ENCODE data around the gene ARID5A. TPM values are rescaled to one million over a fixed set of nuclear protein-coding genes. Genes with fewer than 3 reads are reported as not detected.

ARID5A gene
- total and polyA plus RNA-seq, 4 donors, result 12.5 to 61.9 (median 28.4) TPM

- ATAC-seq (ENCODE audit: insufficient read depth, low FRiP score) (no peak), DNase-seq (no peak)
- Histone ChIP-seq H3K9ac (ENCODE audit: insufficient read depth in 1 of 2, low read length in 2 of 2) (no peak overlapping the region), H3K27me3 (ENCODE audit: control insufficient read depth in 3 of 3, insufficient read depth in 3 of 3, low read length in 2 of 3) (no peaks in the 10 kb centered on the region), H3K27ac (ENCODE audit: low read depth in 1 of 2, low read length in 1 of 2) (no peak overlapping the region), H3K4me3 (no peak overlapping the region), H3K4me1 (ENCODE audit: control insufficient read depth in 5 of 5, insufficient read depth in 5 of 5, low read length in 5 of 5) (peaks cover 0 to 4% (median 0%) of the 10 kb centered on the region in 5 donors), H3K36me3 (ENCODE audit: control insufficient read depth in 4 of 4, insufficient read depth in 4 of 4, low read length in 4 of 4) (no peaks in the 10 kb centered on the region), H3K9me3 (ENCODE audit: control insufficient read depth in 4 of 4, insufficient read depth in 3 of 4, low read length in 3 of 4) (no peaks in the 10 kb centered on the region)
- no peak for TF ChIP-seq CTCF (IDR thresholded peaks at IDR 0.05; ENCODE audit: control extremely low read depth, extremely low read depth)
- 57 to 74% methylated on average over 9 of the region's 9 CpGs for WGBS, 2 donors
Observed at GRCh38 chr2:96522304-96523203, 14.0 kb upstream of the ARID5A start.

GRCh38 chr2:96523659-96524481, 12.7 kb upstream of the ARID5A start:
- Histone ChIP-seq H3K27ac (ENCODE audit: low read depth in 1 of 2, low read length in 1 of 2) (no peak overlapping the region), H3K27me3 (ENCODE audit: control insufficient read depth in 3 of 3, insufficient read depth in 3 of 3, low read length in 2 of 3) (no peaks in the 10 kb centered on the region), H3K4me3 (no peak overlapping the region), H3K9ac (ENCODE audit: insufficient read depth in 1 of 2, low read length in 2 of 2) (no peak overlapping the region), H3K9me3 (ENCODE audit: control insufficient read depth in 4 of 4, insufficient read depth in 3 of 4, low read length in 3 of 4) (no peaks in the 10 kb centered on the region), H3K4me1 (ENCODE audit: control insufficient read depth in 5 of 5, insufficient read depth in 5 of 5, low read length in 5 of 5) (peaks cover 0 to 16% (median 10%) of the 10 kb centered on the region in 5 donors), H3K36me3 (ENCODE audit: control insufficient read depth in 4 of 4, insufficient read depth in 4 of 4, low read length in 4 of 4) (no peaks in the 10 kb centered on the region)
- ATAC-seq (ENCODE audit: insufficient read depth, low FRiP score) (no peak), DNase-seq (no peak)
- WGBS, 2 donors, result 75 to 81% methylated on average over 11 of the region's 11 CpGs
- no peak for TF ChIP-seq CTCF (IDR thresholded peaks at IDR 0.05; ENCODE audit: control extremely low read depth, extremely low read depth)

GRCh38 chr2:96524482-96525210, 11.9 kb upstream of the ARID5A start:
- Histone ChIP-seq H3K9ac (ENCODE audit: insufficient read depth in 1 of 2, low read length in 2 of 2) (no peak overlapping the region), H3K4me3 (no peak overlapping the region), H3K27me3 (ENCODE audit: control insufficient read depth in 3 of 3, insufficient read depth in 3 of 3, low read length in 2 of 3) (no peaks in the 10 kb centered on the region), H3K9me3 (ENCODE audit: control insufficient read depth in 4 of 4, insufficient read depth in 3 of 4, low read length in 3 of 4) (no peaks in the 10 kb centered on the region), H3K36me3 (ENCODE audit: control insufficient read depth in 4 of 4, insufficient read depth in 4 of 4, low read length in 4 of 4) (no peaks in the 10 kb centered on the region), H3K4me1 (ENCODE audit: control insufficient read depth in 5 of 5, insufficient read depth in 5 of 5, low read length in 5 of 5) (peaks cover 0 to 17% (median 10%) of the 10 kb centered on the region in 5 donors), H3K27ac (ENCODE audit: low read depth in 1 of 2, low read length in 1 of 2) (no peak overlapping the region)
- WGBS, 2 donors, result 79 to 90% methylated on average over 15 of the region's 15 CpGs
- TF ChIP-seq CTCF (IDR thresholded peaks at IDR 0.05; ENCODE audit: control extremely low read depth, extremely low read depth), result no peak
- no peak for ATAC-seq (ENCODE audit: insufficient read depth, low FRiP score)
- DNase-seq, result no peak
